HepG2 (cell line): ENCODE measurements around the gene TRAIP. TPM values are rescaled to one million over a fixed set of nuclear protein-coding genes. Genes with fewer than 3 reads are reported as not detected.

ENCODE experiments used
- ELF1 ChIP-seq: sonication (generic); formaldehyde crosslinking; IDR thresholded peaks from 2 replicates; pipeline ENCODE4 v1.4.0; 2020; ENCODE audit warnings: missing genetic modification reagents
- MEIS2 ChIP-seq: sonication (generic); formaldehyde crosslinking; IDR thresholded peaks from 2 replicates; pipeline ENCODE4 v1.9.0; 2021; ENCODE audit warnings: mild to moderate bottlenecking, missing genetic modification reagents
- RAD21 ChIP-seq: fragments of 450-650 bp; formaldehyde crosslinking; IDR thresholded peaks from 2 replicates; pipeline ENCODE4 v1.5.0; 2020; ENCODE audit warnings: mild to moderate bottlenecking
- ZFP36 ChIP-seq: fragments of 150-350 bp; IDR thresholded peaks from 2 replicates; pipeline ENCODE4 v1.6.1; 2018; ENCODE audit warnings: borderline replicate concordance, low read length, low read depth; ENCODE audit not compliant: partially characterized antibody
- ZNF24 ChIP-seq: fragments of 450-650 bp; IDR thresholded peaks from 2 replicates; pipeline ENCODE4 v1.6.1; 2017; ENCODE audit warnings: antibody characterized with exemption, mild to moderate bottlenecking
- ZNF782 ChIP-seq: sonication (generic); formaldehyde crosslinking; IDR thresholded peaks from 2 replicates; pipeline ENCODE4 v1.4.0; 2020; ENCODE audit warnings: missing genetic modification reagents, mild to moderate bottlenecking, borderline replicate concordance
- polyA plus RNA-seq, 8 experiments: library from polyadenylated mRNA; depleted of rRNA in 3 of 8; stranded (reverse) in 7 of 8; unstranded in 1 of 8; fragments of >200 nt; fragmentation: Illumina TruSeq in 4 of 8; extraction: Trizol in 4 of 8; gene quantifications; 2 replicates each; pipeline versions ENCODE4 v1.2.1 to v1.2.3, GENCODE V29; 2011 to 2016; ENCODE audit warnings: low read depth in 4 of 8, missing spikeins in 1 of 8, mixed read lengths in 1 of 8; ENCODE audit not compliant: insufficient read depth in 1 of 8
- total RNA-seq, 5 experiments: library from RNA; depleted of rRNA; stranded (reverse); fragments of >200 nt; fragmentation: Illumina TruSeq; extraction: Trizol; gene quantifications; 2 replicates each; pipeline ENCODE4 v1.2.3, GENCODE V29; 2016; ENCODE audit warnings: low read depth in 1 of 5
- TF ChIP-seq, protein P1 (sequence below): sonication (generic); formaldehyde crosslinking; IDR thresholded peaks from 2 replicates; pipeline ENCODE4 v1.4.0; 2020; ENCODE audit warnings: missing genetic modification reagents
- TF ChIP-seq, protein P2 (sequence below): sonication (generic); formaldehyde crosslinking; IDR thresholded peaks from 2 replicates; pipeline ENCODE4 v1.4.0; 2020; ENCODE audit warnings: low read depth, missing genetic modification reagents
- TF ChIP-seq, protein P3 (sequence below): sonication (generic); formaldehyde crosslinking; IDR thresholded peaks from 2 replicates; pipeline ENCODE4 v1.4.0; 2020; ENCODE audit warnings: missing genetic modification reagents
- TF ChIP-seq, protein P4 (sequence below): sonication (generic); formaldehyde crosslinking; IDR thresholded peaks from 2 replicates; pipeline ENCODE4 v1.4.0; 2020; ENCODE audit warnings: missing genetic modification reagents
- TF ChIP-seq, protein P5 (sequence below): sonication (generic); formaldehyde crosslinking; IDR thresholded peaks from 2 replicates; pipeline ENCODE4 v1.4.0; 2020; ENCODE audit warnings: missing genetic modification reagents
- TF ChIP-seq, protein P6 (sequence below): fragments of 450-650 bp; IDR thresholded peaks from 2 replicates; pipeline ENCODE4 v1.6.1; 2017

TRAIP gene
- total and polyA plus RNA-seq, 2 of the 13 experiments (the other 11 are each of a cell fraction or from before 2014, with no cell fraction given), result 13.9 to 23.9 TPM

DNA sequence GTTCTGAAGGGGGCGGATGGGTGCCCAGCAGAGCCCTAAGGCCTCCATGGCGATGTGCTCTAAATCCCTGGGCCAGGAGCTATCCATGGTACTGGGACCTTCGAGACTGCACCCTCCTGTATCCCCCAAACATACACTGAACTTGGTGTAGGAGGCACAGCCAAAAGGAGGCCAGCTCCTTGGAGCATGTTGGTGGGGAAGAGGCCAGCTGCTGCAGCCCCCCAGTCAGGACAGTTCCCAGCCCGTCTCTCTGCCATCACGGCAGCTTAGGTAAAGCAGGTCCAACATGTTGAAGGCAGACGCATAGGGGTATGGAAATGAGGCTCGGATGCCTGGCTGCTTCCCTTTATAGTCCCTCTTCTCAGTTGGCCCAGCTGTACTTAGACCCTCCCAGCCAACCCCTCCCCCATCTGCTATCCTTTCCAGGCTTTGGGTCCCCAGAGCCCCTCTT lies 11.5 kb upstream of the TRAIP start (continued):
- TF ChIP-seq, protein P1, sequence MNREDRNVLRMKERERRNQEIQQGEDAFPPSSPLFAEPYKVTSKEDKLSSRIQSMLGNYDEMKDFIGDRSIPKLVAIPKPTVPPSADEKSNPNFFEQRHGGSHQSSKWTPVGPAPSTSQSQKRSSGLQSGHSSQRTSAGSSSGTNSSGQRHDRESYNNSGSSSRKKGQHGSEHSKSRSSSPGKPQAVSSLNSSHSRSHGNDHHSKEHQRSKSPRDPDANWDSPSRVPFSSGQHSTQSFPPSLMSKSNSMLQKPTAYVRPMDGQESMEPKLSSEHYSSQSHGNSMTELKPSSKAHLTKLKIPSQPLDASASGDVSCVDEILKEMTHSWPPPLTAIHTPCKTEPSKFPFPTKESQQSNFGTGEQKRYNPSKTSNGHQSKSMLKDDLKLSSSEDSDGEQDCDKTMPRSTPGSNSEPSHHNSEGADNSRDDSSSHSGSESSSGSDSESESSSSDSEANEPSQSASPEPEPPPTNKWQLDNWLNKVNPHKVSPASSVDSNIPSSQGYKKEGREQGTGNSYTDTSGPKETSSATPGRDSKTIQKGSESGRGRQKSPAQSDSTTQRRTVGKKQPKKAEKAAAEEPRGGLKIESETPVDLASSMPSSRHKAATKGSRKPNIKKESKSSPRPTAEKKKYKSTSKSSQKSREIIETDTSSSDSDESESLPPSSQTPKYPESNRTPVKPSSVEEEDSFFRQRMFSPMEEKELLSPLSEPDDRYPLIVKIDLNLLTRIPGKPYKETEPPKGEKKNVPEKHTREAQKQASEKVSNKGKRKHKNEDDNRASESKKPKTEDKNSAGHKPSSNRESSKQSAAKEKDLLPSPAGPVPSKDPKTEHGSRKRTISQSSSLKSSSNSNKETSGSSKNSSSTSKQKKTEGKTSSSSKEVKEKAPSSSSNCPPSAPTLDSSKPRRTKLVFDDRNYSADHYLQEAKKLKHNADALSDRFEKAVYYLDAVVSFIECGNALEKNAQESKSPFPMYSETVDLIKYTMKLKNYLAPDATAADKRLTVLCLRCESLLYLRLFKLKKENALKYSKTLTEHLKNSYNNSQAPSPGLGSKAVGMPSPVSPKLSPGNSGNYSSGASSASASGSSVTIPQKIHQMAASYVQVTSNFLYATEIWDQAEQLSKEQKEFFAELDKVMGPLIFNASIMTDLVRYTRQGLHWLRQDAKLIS (CRISPR knock-in tag), result no peak
- TF ChIP-seq ZNF782 (CRISPR knock-in tag), result no peak
- TF ChIP-seq, protein P2, sequence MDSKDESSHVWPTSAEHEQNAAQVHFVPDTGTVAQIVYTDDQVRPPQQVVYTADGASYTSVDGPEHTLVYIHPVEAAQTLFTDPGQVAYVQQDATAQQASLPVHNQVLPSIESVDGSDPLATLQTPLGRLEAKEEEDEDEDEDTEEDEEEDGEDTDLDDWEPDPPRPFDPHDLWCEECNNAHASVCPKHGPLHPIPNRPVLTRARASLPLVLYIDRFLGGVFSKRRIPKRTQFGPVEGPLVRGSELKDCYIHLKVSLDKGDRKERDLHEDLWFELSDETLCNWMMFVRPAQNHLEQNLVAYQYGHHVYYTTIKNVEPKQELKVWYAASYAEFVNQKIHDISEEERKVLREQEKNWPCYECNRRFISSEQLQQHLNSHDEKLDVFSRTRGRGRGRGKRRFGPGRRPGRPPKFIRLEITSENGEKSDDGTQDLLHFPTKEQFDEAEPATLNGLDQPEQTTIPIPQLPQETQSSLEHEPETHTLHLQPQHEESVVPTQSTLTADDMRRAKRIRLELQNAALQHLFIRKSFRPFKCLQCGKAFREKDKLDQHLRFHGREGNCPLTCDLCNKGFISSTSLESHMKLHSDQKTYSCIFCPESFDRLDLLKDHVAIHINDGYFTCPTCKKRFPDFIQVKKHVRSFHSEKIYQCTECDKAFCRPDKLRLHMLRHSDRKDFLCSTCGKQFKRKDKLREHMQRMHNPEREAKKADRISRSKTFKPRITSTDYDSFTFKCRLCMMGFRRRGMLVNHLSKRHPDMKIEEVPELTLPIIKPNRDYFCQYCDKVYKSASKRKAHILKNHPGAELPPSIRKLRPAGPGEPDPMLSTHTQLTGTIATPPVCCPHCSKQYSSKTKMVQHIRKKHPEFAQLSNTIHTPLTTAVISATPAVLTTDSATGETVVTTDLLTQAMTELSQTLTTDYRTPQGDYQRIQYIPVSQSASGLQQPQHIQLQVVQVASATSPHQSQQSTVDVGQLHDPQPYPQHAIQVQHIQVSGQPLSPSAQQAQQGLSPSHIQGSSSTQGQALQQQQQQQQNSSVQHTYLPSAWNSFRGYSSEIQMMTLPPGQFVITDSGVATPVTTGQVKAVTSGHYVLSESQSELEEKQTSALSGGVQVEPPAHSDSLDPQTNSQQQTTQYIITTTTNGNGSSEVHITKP (CRISPR knock-in tag), result no peak
- TF ChIP-seq, protein P3, sequence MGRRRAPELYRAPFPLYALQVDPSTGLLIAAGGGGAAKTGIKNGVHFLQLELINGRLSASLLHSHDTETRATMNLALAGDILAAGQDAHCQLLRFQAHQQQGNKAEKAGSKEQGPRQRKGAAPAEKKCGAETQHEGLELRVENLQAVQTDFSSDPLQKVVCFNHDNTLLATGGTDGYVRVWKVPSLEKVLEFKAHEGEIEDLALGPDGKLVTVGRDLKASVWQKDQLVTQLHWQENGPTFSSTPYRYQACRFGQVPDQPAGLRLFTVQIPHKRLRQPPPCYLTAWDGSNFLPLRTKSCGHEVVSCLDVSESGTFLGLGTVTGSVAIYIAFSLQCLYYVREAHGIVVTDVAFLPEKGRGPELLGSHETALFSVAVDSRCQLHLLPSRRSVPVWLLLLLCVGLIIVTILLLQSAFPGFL (CRISPR knock-in tag), result no peak
- TF ChIP-seq, protein P4, sequence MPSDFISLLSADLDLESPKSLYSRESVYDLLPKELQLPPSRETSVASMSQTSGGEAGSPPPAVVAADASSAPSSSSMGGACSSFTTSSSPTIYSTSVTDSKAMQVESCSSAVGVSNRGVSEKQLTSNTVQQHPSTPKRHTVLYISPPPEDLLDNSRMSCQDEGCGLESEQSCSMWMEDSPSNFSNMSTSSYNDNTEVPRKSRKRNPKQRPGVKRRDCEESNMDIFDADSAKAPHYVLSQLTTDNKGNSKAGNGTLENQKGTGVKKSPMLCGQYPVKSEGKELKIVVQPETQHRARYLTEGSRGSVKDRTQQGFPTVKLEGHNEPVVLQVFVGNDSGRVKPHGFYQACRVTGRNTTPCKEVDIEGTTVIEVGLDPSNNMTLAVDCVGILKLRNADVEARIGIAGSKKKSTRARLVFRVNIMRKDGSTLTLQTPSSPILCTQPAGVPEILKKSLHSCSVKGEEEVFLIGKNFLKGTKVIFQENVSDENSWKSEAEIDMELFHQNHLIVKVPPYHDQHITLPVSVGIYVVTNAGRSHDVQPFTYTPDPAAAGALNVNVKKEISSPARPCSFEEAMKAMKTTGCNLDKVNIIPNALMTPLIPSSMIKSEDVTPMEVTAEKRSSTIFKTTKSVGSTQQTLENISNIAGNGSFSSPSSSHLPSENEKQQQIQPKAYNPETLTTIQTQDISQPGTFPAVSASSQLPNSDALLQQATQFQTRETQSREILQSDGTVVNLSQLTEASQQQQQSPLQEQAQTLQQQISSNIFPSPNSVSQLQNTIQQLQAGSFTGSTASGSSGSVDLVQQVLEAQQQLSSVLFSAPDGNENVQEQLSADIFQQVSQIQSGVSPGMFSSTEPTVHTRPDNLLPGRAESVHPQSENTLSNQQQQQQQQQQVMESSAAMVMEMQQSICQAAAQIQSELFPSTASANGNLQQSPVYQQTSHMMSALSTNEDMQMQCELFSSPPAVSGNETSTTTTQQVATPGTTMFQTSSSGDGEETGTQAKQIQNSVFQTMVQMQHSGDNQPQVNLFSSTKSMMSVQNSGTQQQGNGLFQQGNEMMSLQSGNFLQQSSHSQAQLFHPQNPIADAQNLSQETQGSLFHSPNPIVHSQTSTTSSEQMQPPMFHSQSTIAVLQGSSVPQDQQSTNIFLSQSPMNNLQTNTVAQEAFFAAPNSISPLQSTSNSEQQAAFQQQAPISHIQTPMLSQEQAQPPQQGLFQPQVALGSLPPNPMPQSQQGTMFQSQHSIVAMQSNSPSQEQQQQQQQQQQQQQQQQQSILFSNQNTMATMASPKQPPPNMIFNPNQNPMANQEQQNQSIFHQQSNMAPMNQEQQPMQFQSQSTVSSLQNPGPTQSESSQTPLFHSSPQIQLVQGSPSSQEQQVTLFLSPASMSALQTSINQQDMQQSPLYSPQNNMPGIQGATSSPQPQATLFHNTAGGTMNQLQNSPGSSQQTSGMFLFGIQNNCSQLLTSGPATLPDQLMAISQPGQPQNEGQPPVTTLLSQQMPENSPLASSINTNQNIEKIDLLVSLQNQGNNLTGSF (CRISPR knock-in tag), result no peak
- TF ChIP-seq RAD21 (CRISPR knock-in tag), result no peak
- TF ChIP-seq, protein P5, sequence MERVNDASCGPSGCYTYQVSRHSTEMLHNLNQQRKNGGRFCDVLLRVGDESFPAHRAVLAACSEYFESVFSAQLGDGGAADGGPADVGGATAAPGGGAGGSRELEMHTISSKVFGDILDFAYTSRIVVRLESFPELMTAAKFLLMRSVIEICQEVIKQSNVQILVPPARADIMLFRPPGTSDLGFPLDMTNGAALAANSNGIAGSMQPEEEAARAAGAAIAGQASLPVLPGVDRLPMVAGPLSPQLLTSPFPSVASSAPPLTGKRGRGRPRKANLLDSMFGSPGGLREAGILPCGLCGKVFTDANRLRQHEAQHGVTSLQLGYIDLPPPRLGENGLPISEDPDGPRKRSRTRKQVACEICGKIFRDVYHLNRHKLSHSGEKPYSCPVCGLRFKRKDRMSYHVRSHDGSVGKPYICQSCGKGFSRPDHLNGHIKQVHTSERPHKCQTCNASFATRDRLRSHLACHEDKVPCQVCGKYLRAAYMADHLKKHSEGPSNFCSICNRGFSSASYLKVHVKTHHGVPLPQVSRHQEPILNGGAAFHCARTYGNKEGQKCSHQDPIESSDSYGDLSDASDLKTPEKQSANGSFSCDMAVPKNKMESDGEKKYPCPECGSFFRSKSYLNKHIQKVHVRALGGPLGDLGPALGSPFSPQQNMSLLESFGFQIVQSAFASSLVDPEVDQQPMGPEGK (CRISPR knock-in tag), result no peak
- TF ChIP-seq, protein P6, sequence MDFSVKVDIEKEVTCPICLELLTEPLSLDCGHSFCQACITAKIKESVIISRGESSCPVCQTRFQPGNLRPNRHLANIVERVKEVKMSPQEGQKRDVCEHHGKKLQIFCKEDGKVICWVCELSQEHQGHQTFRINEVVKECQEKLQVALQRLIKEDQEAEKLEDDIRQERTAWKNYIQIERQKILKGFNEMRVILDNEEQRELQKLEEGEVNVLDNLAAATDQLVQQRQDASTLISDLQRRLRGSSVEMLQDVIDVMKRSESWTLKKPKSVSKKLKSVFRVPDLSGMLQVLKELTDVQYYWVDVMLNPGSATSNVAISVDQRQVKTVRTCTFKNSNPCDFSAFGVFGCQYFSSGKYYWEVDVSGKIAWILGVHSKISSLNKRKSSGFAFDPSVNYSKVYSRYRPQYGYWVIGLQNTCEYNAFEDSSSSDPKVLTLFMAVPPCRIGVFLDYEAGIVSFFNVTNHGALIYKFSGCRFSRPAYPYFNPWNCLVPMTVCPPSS, result no peak
- TF ChIP-seq MEIS2 (CRISPR knock-in tag), result no peak
- no peak for TF ChIP-seq ZNF24
- TF ChIP-seq ELF1 (CRISPR knock-in tag), result no peak
- TF ChIP-seq ZFP36, result no peak
